NCI-H345 treated with DMSO at 0.1 percent for 48 hours (cell line): Measurements from ENCODE around the gene PKNOX2.
A peak's percentile ranks its signal among the peaks of the same experiment; 100 is the strongest.

Experiments used
- DNase-seq: peaks from one replicate; lab custom pipeline; 2025; ENCODE audit not compliant: unreplicated experiment; lab: John Stamatoyannopoulos, UW

PKNOX2 gene

GRCh38 chr11:125258291-125259032 is 93.9 kb downstream of the PKNOX2 start:
- DNase-seq = no peak

GRCh38 chr11:125261588-125261987 is 97.0 kb downstream of the PKNOX2 start:
- no peak for DNase-seq

- peak; percentile 15 for DNase-seq
Measured at GRCh38 chr11:125262194-125262829, 97.8 kb downstream of the PKNOX2 start.

GRCh38 chr11:125262830-125263218 is 98.3 kb downstream of the PKNOX2 start:
- DNase-seq = no peak

- DNase-seq = no peak
Measured at GRCh38 chr11:125263268-125263790, 98.8 kb downstream of the PKNOX2 start.

GRCh38 chr11:125264100-125265022 is 99.8 kb downstream of the PKNOX2 start:
- no peak for DNase-seq

GRCh38 chr11:125267548-125267947 is 103.0 kb downstream of the PKNOX2 start:
- no peak for DNase-seq

- no peak for DNase-seq
Measured at GRCh38 chr11:125268611-125269010, 104.1 kb downstream of the PKNOX2 start.

- DNase-seq = no peak
Measured at GRCh38 chr11:125270106-125270505, 105.6 kb downstream of the PKNOX2 start.

GRCh38 chr11:125270711-125271110 is 106.2 kb downstream of the PKNOX2 start:
- DNase-seq = no peak

- DNase-seq = no peak
Measured at GRCh38 chr11:125271483-125272091, 107.0 kb downstream of the PKNOX2 start.

- DNase-seq = no peak
Measured at GRCh38 chr11:125272092-125272491, 107.5 kb downstream of the PKNOX2 start.

- DNase-seq = no peak
Measured at GRCh38 chr11:125272821-125273220, 108.3 kb downstream of the PKNOX2 start.

GRCh38 chr11:125273519-125274000 is 109.0 kb downstream of the PKNOX2 start:
- no peak for DNase-seq

GRCh38 chr11:125274309-125274708 is 109.8 kb downstream of the PKNOX2 start:
- DNase-seq = no peak

- no peak for DNase-seq
Measured at GRCh38 chr11:125274774-125275173, 110.2 kb downstream of the PKNOX2 start.

- peak; percentile 70 for DNase-seq
Measured at GRCh38 chr11:125275905-125276618, 111.5 kb downstream of the PKNOX2 start.

GRCh38 chr11:125276619-125276976 is 112.0 kb downstream of the PKNOX2 start:
- DNase-seq = no peak

- DNase-seq = no peak
Measured at GRCh38 chr11:125279676-125280418, 115.3 kb downstream of the PKNOX2 start.

GRCh38 chr11:125280646-125281045 is 116.1 kb downstream of the PKNOX2 start:
- DNase-seq = no peak
